GM21526 (cell line): Measurements from ENCODE around the gene PROZ.

Source experiments
- ATAC-seq: cut with Tn5 transposase; IDR thresholded peaks from one replicate; pipeline ENCODE4 v1.9.1; 2021; ENCODE audit warnings: moderate library complexity; ENCODE audit not compliant: unreplicated experiment, low FRiP score

The PROZ gene

GRCh38 chr13:113171250-113172125 is 13.0 kb downstream of the PROZ start:
- ATAC-seq = no peak

- no peak for ATAC-seq
Measured at GRCh38 chr13:113172419-113172926, 14.0 kb downstream of the PROZ start.

GRCh38 chr13:113176280-113176679 is 17.8 kb downstream of the PROZ start:
- no peak for ATAC-seq

GRCh38 chr13:113176822-113177221 is 18.4 kb downstream of the PROZ start:
- ATAC-seq = no peak

- ATAC-seq = no peak
Measured at GRCh38 chr13:113178070-113178895, 19.8 kb downstream of the PROZ start.

- no peak for ATAC-seq
Measured at GRCh38 chr13:113178896-113179167, 20.4 kb downstream of the PROZ start.

- no peak for ATAC-seq
Measured at GRCh38 chr13:113179374-113180230, 21.2 kb downstream of the PROZ start.

- no peak for ATAC-seq
Measured at GRCh38 chr13:113182046-113182445, 23.6 kb downstream of the PROZ start.

GRCh38 chr13:113183450-113184129 is 25.1 kb downstream of the PROZ start:
- ATAC-seq = no peak

GRCh38 chr13:113184568-113185440 is 26.4 kb downstream of the PROZ start:
- no peak for ATAC-seq

GRCh38 chr13:113186061-113186900 is 27.8 kb downstream of the PROZ start:
- peak; percentile 92 for ATAC-seq

- no peak for ATAC-seq
Measured at GRCh38 chr13:113187263-113187669, 28.8 kb downstream of the PROZ start.

GRCh38 chr13:113187883-113188665 is 29.6 kb downstream of the PROZ start:
- no peak for ATAC-seq

- no peak for ATAC-seq
Measured at GRCh38 chr13:113190181-113190580, 31.7 kb downstream of the PROZ start.

GRCh38 chr13:113192279-113192678 is 33.8 kb downstream of the PROZ start:
- ATAC-seq = no peak

GRCh38 chr13:113192902-113193301 is 34.5 kb downstream of the PROZ start:
- ATAC-seq = no peak

GRCh38 chr13:113195360-113195759 is 36.9 kb downstream of the PROZ start:
- ATAC-seq = no peak
